SJCRH30 (cell line): ENCODE measurements around the gene CBX7. TPM values are rescaled to one million over a fixed set of nuclear protein-coding genes. Genes with fewer than 3 reads are reported as not detected.

Experiments
- DNase-seq, 2 experiments: peaks; one replicate each; pipeline ENCODE4 v3.0.0-alpha.2; 2015 to 2020
- H3K27ac ChIP-seq: fragments of 250-450 bp; sonication (Bioruptor Pico); 2 replicates; pipeline ENCODE4 v1.5.1; 2020; ENCODE audit warnings: mild to moderate bottlenecking, moderate library complexity
- H3K27me3 ChIP-seq: fragments of 250-450 bp; sonication (Bioruptor Pico); 2 replicates; pipeline ENCODE4 v1.5.1; 2020; ENCODE audit warnings: mild to moderate bottlenecking, moderate library complexity
- H3K36me3 ChIP-seq: fragments of 250-450 bp; sonication (Bioruptor Pico); 2 replicates; pipeline ENCODE4 v1.5.1; 2020; ENCODE audit warnings: mild to moderate bottlenecking, moderate library complexity
- H3K4me1 ChIP-seq: fragments of 250-450 bp; sonication (Bioruptor Pico); 2 replicates; pipeline ENCODE4 v1.5.1; 2020; ENCODE audit warnings: mild to moderate bottlenecking, moderate library complexity
- H3K4me3 ChIP-seq: fragments of 250-450 bp; sonication (Bioruptor Pico); 2 replicates; pipeline ENCODE4 v1.5.1; 2020; ENCODE audit warnings: mild to moderate bottlenecking, moderate library complexity
- H3K9me3 ChIP-seq: fragments of 250-450 bp; sonication (Bioruptor Pico); replicated peaks from 2 replicates; pipeline ENCODE4 v1.5.1; 2020; ENCODE audit warnings: mild to moderate bottlenecking, moderate library complexity
- total RNA-seq: library from RNA; depleted of rRNA; stranded (reverse); fragments of >200 nt; shearing (Covaris generic); gene quantifications from 2 replicates; pipeline ENCODE4 v1.2.3, GENCODE V29; 2014; rRNA removed

Gene CBX7
- total RNA-seq, 1 experiment from 2014 or later, result 0.65 TPM

- Histone ChIP-seq H3K4me3 (no peak overlapping the region), H3K4me1 (no peaks in the 10 kb centered on the region), H3K9me3 (no peaks in the 10 kb centered on the region), H3K27ac (no peak overlapping the region), H3K36me3 (no peaks in the 10 kb centered on the region), H3K27me3 (peaks cover 12% of the 10 kb centered on the region)
- DNase-seq, result no peak
Measured at GRCh38 chr22:39087881-39088684, 64.4 kb downstream of the CBX7 start.

GRCh38 chr22:39087098-39087497, 65.4 kb downstream of the CBX7 start:
- no peak overlapping the region for H3K4me3 ChIP-seq
- no peak overlapping the region for H3K27ac ChIP-seq
- peaks cover 16% of the 10 kb centered on the region for H3K27me3 ChIP-seq
- H3K9me3 ChIP-seq, result no peaks in the 10 kb centered on the region
- no peak for DNase-seq
- no peaks in the 10 kb centered on the region for H3K4me1 ChIP-seq
- H3K36me3 ChIP-seq, result no peaks in the 10 kb centered on the region

DNA sequence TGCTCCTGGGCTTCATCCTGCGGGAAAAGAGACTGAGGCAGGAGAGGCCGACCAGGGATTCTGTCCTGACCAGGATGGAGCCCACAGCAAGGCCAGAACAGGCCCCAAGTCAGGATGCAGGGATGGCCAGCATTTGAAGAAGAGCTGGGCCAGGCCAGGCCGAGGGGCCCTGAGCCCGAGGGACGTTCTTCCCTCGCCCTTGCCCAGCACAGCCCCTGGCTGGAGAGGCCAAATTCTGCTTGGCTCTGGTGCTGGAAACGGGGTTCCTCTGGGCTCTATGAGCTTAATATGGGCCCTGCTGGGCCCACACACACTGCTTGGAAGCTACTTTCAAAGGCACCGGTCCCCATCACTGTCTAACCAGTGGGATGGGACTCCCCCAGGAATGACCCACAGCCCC, 67.8 kb downstream of the CBX7 start:
- Histone ChIP-seq H3K9me3 (no peaks in the 10 kb centered on the region), H3K27me3 (peaks cover 19% of the 10 kb centered on the region), H3K27ac (no peak overlapping the region), H3K4me3 (no peak overlapping the region), H3K4me1 (no peaks in the 10 kb centered on the region), H3K36me3 (no peaks in the 10 kb centered on the region)
- no peak for DNase-seq

GRCh38 chr22:39083212-39084165, 69.0 kb downstream of the CBX7 start:
- Histone ChIP-seq H3K4me3 (no peak overlapping the region), H3K9me3 (no peaks in the 10 kb centered on the region), H3K4me1 (no peaks in the 10 kb centered on the region), H3K36me3 (no peaks in the 10 kb centered on the region), H3K27ac (no peak overlapping the region), H3K27me3 (peaks cover 19% of the 10 kb centered on the region)
- no peak for DNase-seq

GRCh38 chr22:39081598-39081997, 70.9 kb downstream of the CBX7 start:
- no peaks in the 10 kb centered on the region for H3K4me1 ChIP-seq
- H3K27ac ChIP-seq, result no peak overlapping the region
- no peaks in the 10 kb centered on the region for H3K9me3 ChIP-seq
- DNase-seq, result no peak
- peaks cover 19% of the 10 kb centered on the region for H3K27me3 ChIP-seq
- no peaks in the 10 kb centered on the region for H3K36me3 ChIP-seq
- H3K4me3 ChIP-seq, result no peak overlapping the region

GRCh38 chr22:39081016-39081415, 71.5 kb downstream of the CBX7 start:
- Histone ChIP-seq H3K4me1 (no peaks in the 10 kb centered on the region), H3K9me3 (no peaks in the 10 kb centered on the region), H3K27ac (no peak overlapping the region), H3K4me3 (no peak overlapping the region), H3K36me3 (no peaks in the 10 kb centered on the region), H3K27me3 (peaks cover 15% of the 10 kb centered on the region)
- DNase-seq, result no peak

Other genes with a start within 250 kb of the CBX7 start
- not detected in 2 replicates for gene APOBEC3A, start 195.1 kb downstream of the CBX7 start, total RNA-seq
- gene APOBEC3B, start 170.3 kb downstream of the CBX7 start, total RNA-seq, result 15.8 and 16.6 TPM in 2 replicates
- gene APOBEC3C, start 138.4 kb downstream of the CBX7 start, total RNA-seq, result 2.3 and 2.6 TPM in 2 replicates
- not detected in 2 replicates for gene APOBEC3D, start 131.6 kb downstream of the CBX7 start, total RNA-seq
- gene APOBEC3F, start 111.8 kb downstream of the CBX7 start, total RNA-seq, result not detected in 2 replicates
- gene APOBEC3G, start 75.4 kb downstream of the CBX7 start, total RNA-seq, result not detected in 2 replicates
- gene APOBEC3H, start 55.4 kb downstream of the CBX7 start, total RNA-seq, result not detected in 2 replicates
- 0.05 and 0.26 TPM in 2 replicates for gene PDGFB, start 92.3 kb upstream of the CBX7 start, total RNA-seq
- 1,999 and 2,056 TPM in 2 replicates for gene RPL3, start 166.9 kb upstream of the CBX7 start, total RNA-seq
- 3.2 and 4.0 TPM in 2 replicates for gene SYNGR1, start 197.3 kb upstream of the CBX7 start, total RNA-seq
- gene TAB1, start 247.1 kb upstream of the CBX7 start, total RNA-seq, result 8.7 and 9.3 TPM in 2 replicates